Endothelial cell of umbilical vein (primary cell): ENCODE data around the gene EPB41L4B. TPM values are rescaled to one million over a fixed set of nuclear protein-coding genes. Genes with fewer than 3 reads are reported as not detected.

Source experiments
- BruUV-seq: library from RNA; stranded (reverse); fragments of 400-500 nt; replicated peaks from 2 replicates; lab custom pipeline; 2021; lab: Mats Ljungman, UMichigan
- CTCF ChIA-PET: fragments of 300-600, 350-600 bp; sonication (Branson Sonifier 250); formaldehyde crosslinking; loops from one replicate; lab custom pipeline; 2021; ENCODE audit warnings: antibody characterized with exemption, inconsistent platforms; lab: Charles Lee
- POLR2A ChIA-PET: fragments of 300-600, 350-600 bp; sonication (Branson Sonifier 250); formaldehyde crosslinking; loops from one replicate; lab custom pipeline; 2021; ENCODE audit warnings: antibody characterized with exemption, inconsistent platforms; lab: Charles Lee
- DNase-seq: peaks from one replicate; pipeline ENCODE4 v3.0.0-alpha.2; 2011; ENCODE audit warnings: low read depth, low spot score
- FAIRE-seq: peaks from 2 replicates; lab custom pipeline; 2011; peaks lifted over from hg19 to GRCh38; lab: Jason Lieb, UNC
- H2AFZ ChIP-seq: 2 replicates; pipeline ENCODE4 v1.6.0; 2012; ENCODE audit warnings: low read depth, low read length, control low read depth, inconsistent platforms
- H3K27ac ChIP-seq: 2 replicates; pipeline ENCODE4 v1.5.1; 2011; ENCODE audit warnings: low read depth, mild to moderate bottlenecking, control low read depth, low read length, moderate library complexity; ENCODE audit not compliant: insufficient read depth
- H3K27me3 ChIP-seq, 2 experiments: 2 replicates each; pipeline versions ENCODE4 v1.6.0 to v1.6.1; 2011; ENCODE audit warnings: low read length in 2 of 2, mixed read lengths in 1 of 2; ENCODE audit not compliant: control insufficient read depth in 2 of 2, insufficient read depth in 2 of 2
- H3K36me3 ChIP-seq, 2 experiments: 2 replicates in 1 of 2; 3 replicates in 1 of 2; pipeline ENCODE4 v1.5.1; 2011; ENCODE audit warnings: low read length in 2 of 2, mild to moderate bottlenecking in 1 of 2, moderate library complexity in 1 of 2; ENCODE audit not compliant: control insufficient read depth in 2 of 2, insufficient read depth in 2 of 2; ENCODE audit errors: extremely low read depth in 1 of 2
- H3K4me1 ChIP-seq: 3 replicates; pipeline ENCODE4 v1.5.1; 2011; ENCODE audit warnings: mild to moderate bottlenecking, low read length; ENCODE audit not compliant: control insufficient read depth, insufficient read depth; ENCODE audit errors: extremely low read depth
- H3K4me2 ChIP-seq: 2 replicates; pipeline ENCODE4 v1.6.1; 2011; ENCODE audit warnings: low read length, control low read depth, mixed read lengths; ENCODE audit not compliant: insufficient read depth
- H3K4me3 ChIP-seq, 3 experiments: fragments of 200-600 bp in 1 of 3; sonication (generic), shearing (Covaris generic) in 1 of 3; replicated peaks in 1 of 3; 2 replicates each; pipeline ENCODE4 v1.5.1; 2011 to 2016; ENCODE audit warnings: control low read depth in 3 of 3, low read length in 3 of 3, mild to moderate bottlenecking in 2 of 3, inconsistent platforms in 1 of 3, low read depth in 1 of 3, moderate library complexity in 1 of 3; ENCODE audit not compliant: insufficient read depth in 1 of 3
- H3K79me2 ChIP-seq: 2 replicates; pipeline ENCODE4 v1.6.0; 2012; ENCODE audit warnings: low read length, inconsistent platforms; ENCODE audit not compliant: control insufficient read depth, insufficient read depth
- H3K9ac ChIP-seq: replicated peaks from 2 replicates; pipeline ENCODE3; 2011; ENCODE audit warnings: low read length, control low read depth; ENCODE audit not compliant: insufficient read depth; ENCODE audit errors: extremely low read depth
- H3K9me1 ChIP-seq: replicated peaks from 3 replicates; pipeline ENCODE4 v1.6.0; 2011; ENCODE audit warnings: mild to moderate bottlenecking, low read length; ENCODE audit not compliant: control insufficient read depth, insufficient read depth; ENCODE audit errors: extremely low read depth
- H3K9me3 ChIP-seq: replicated peaks from 2 replicates; pipeline ENCODE4 v1.5.1; 2012; ENCODE audit warnings: low read length, inconsistent platforms; ENCODE audit not compliant: control insufficient read depth, insufficient read depth
- H4K20me1 ChIP-seq: replicated peaks from 2 replicates; pipeline ENCODE3; 2011; ENCODE audit warnings: mild to moderate bottlenecking, low read length; ENCODE audit not compliant: control insufficient read depth, insufficient read depth; ENCODE audit errors: extremely low read depth
- EZH2 ChIP-seq: IDR thresholded peaks from 2 replicates; pipeline ENCODE4 v1.6.1; 2012; ENCODE audit warnings: borderline replicate concordance, low read depth, mild to moderate bottlenecking, moderate library complexity, low read length, inconsistent platforms; ENCODE audit not compliant: severe bottlenecking
- FOS ChIP-seq: IDR thresholded peaks from 2 replicates; pipeline ENCODE4 v1.6.1; 2011; ENCODE audit warnings: mild to moderate bottlenecking, low read length, moderate library complexity, borderline replicate concordance; ENCODE audit not compliant: insufficient read depth
- GATA2 ChIP-seq: IDR thresholded peaks from 2 replicates; pipeline ENCODE4 v1.7.0; 2011; ENCODE audit warnings: low read depth, mild to moderate bottlenecking, moderate library complexity, mixed read lengths, low read length; ENCODE audit not compliant: insufficient read length, insufficient read depth
- JUN ChIP-seq: IDR thresholded peaks from 2 replicates; pipeline ENCODE4 v1.6.1; 2011; ENCODE audit warnings: borderline replicate concordance, low read depth; ENCODE audit not compliant: insufficient read length, insufficient read depth
- MYC ChIP-seq: IDR thresholded peaks from one replicate; pipeline ENCODE4 v1.6.1; 2011; ENCODE audit warnings: mild to moderate bottlenecking, low read depth, low read length
- POLR2A ChIP-seq: IDR thresholded peaks from 2 replicates; pipeline ENCODE4 v1.6.1; 2012; ENCODE audit warnings: low read depth, mild to moderate bottlenecking, control low read depth, low read length
- POLR2AphosphoS5 ChIP-seq: IDR thresholded peaks from 2 replicates; pipeline ENCODE4 v1.6.1; 2012; ENCODE audit warnings: low read depth, mild to moderate bottlenecking, control low read depth, low read length, moderate library complexity; ENCODE audit not compliant: insufficient read depth
- dilution Hi-C: fragments of 300-500 bp; cut with MboI; formaldehyde crosslinking; loops from one replicate; pipeline ENCODE4 v1.15.0; 2019; ENCODE audit warnings: low sequenced_read_pairs; ENCODE audit not compliant: extremely low pct_ligation_motif_present
- intact Hi-C: fragments of 100-400 bp; cut with micrococcal nuclease; formaldehyde crosslinking; loops from one replicate; pipeline ENCODE4 v1.10.0; 2022
- polyA plus RNA-seq, 4 experiments: library from polyadenylated mRNA; depleted of rRNA in 3 of 4; stranded (reverse) in 3 of 4; unstranded in 1 of 4; fragments of >200 nt; gene quantifications; 2 replicates each; pipeline versions ENCODE4 v1.2.1 to v1.2.3, GENCODE V29; 2011 to 2012; ENCODE audit warnings: missing spikeins in 1 of 4
- total RNA-seq: library from RNA; stranded (reverse); gene quantifications from 2 replicates; pipeline ENCODE4 v1.2.3, GENCODE V29; 2021
- TF ChIP-seq, protein P1 (sequence below), 2 donors: IDR thresholded peaks; 1 replicate in 1 of 2; 2 replicates in 1 of 2; pipeline ENCODE4 v1.5.1; 2011; ENCODE audit warnings: low read length in 2 of 2, mild to moderate bottlenecking in 2 of 2, moderate library complexity in 2 of 2, control low read depth in 1 of 2, inconsistent platforms in 1 of 2, low read depth in 1 of 2; ENCODE audit not compliant: insufficient read depth in 1 of 2; ENCODE audit errors: extremely low read depth in 1 of 2
- TF ChIP-seq, protein P2 (sequence below): IDR thresholded peaks from 2 replicates; pipeline ENCODE4 v1.6.1; 2011; ENCODE audit not compliant: insufficient read depth, insufficient read length

EPB41L4B gene
- total and polyA plus RNA-seq, 2 donors (not counting 3 experiments of a cell fraction or from before 2014, with no cell fraction given), result 0.10 to 0.15 TPM

DNA sequence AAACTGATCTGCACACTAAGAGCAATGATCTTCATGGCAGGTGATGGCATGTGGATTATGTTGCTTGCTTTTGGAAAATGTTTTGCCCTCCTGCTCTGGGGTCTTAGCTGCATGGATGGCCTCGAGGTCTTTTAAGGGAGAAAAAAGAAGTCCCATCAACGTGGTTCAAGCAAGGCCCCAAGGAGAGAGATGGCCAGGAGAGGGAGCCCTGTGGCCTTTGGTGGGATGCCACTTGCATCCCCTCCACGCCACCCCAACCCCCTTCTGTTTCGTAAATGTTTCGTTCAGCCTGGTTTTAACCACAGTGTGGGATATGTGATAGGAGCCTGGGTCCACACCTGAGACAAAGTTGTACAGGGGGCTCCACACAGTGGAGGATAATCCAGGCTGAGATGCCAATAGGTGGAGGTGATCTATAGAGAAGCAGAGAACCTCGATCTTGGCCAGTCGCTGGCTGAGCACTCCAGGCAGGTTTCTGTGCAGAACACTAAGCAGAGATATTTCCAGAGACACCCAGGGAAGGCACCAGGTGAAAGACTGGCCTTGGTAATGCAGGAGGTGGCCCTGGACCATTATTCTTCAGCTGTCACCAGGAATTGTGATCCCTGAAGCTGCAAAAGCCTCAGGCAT lies 128.0 kb downstream of the EPB41L4B start:
- TF ChIP-seq, protein P1, sequence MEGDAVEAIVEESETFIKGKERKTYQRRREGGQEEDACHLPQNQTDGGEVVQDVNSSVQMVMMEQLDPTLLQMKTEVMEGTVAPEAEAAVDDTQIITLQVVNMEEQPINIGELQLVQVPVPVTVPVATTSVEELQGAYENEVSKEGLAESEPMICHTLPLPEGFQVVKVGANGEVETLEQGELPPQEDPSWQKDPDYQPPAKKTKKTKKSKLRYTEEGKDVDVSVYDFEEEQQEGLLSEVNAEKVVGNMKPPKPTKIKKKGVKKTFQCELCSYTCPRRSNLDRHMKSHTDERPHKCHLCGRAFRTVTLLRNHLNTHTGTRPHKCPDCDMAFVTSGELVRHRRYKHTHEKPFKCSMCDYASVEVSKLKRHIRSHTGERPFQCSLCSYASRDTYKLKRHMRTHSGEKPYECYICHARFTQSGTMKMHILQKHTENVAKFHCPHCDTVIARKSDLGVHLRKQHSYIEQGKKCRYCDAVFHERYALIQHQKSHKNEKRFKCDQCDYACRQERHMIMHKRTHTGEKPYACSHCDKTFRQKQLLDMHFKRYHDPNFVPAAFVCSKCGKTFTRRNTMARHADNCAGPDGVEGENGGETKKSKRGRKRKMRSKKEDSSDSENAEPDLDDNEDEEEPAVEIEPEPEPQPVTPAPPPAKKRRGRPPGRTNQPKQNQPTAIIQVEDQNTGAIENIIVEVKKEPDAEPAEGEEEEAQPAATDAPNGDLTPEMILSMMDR (IDR thresholded peaks at IDR 0.05; ENCODE audit: extremely low read depth in 1 of 2, insufficient read depth in 1 of 2, low read depth in 1 of 2, low read length in 2 of 2), result peak in 1 of 2 donors; percentile 35
- no peak for TF ChIP-seq POLR2AphosphoS5
- no peak for TF ChIP-seq FOS
- no peaks in the 10 kb centered on the region for H3K27me3 ChIP-seq
- no peak for DNase-seq
- no peak overlapping the region for H3K27ac ChIP-seq
- POLR2A ChIA-PET, result no interaction called here
- no peaks in the 10 kb centered on the region for H3K9me1 ChIP-seq
- no peak overlapping the region for H3K9ac ChIP-seq
- H3K79me2 ChIP-seq, result no peaks in the 10 kb centered on the region
- no peak for FAIRE-seq
- no peak overlapping the region for H3K4me2 ChIP-seq
- H3K36me3 ChIP-seq, result no peaks in the 10 kb centered on the region
- no peak overlapping the region for H2AFZ ChIP-seq
- intact Hi-C loops, result loop anchor here (1.0 kb wide), 1 partner anchor 208 kb away; no protein-coding TSS in a partner anchor
- no peaks in the 10 kb centered on the region for H3K9me3 ChIP-seq
- H4K20me1 ChIP-seq, result no peaks in the 10 kb centered on the region
- H3K4me1 ChIP-seq, result no peaks in the 10 kb centered on the region
- dilution Hi-C loops, result no loop called here
- no TSS peak for BruUV-seq
- H3K4me3 ChIP-seq, result no peak overlapping the region
- CTCF ChIA-PET, result interaction anchor here (0.8 to 3.1 kb wide), 2 partner anchors 10 to 113 kb away, joined by 4 to 18 read pairs; no protein-coding TSS in a partner anchor

DNA sequence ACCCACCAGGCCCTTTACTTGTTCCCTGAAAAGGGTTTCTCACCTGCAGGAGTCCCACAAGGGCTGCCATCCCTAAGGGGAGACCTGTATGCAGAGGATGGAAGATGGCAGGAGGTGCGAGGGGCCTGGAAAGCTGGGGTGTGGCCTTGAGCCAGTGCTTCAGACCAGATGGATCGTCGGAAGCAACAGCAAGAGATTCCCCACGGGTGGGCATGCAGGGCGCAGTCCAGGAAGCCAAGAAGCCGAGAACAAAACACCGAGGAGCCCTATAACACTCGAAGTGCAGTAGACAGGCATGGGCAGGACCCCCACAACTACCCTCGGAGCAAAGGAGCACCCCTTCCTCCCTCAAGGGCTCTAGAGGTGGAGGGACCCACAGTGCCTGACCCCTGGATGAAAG lies 129.1 kb downstream of the EPB41L4B start:
- Histone ChIP-seq H3K27ac (no peak overlapping the region), H3K36me3 (no peaks in the 10 kb centered on the region), H3K4me2 (no peak overlapping the region), H3K9me3 (no peaks in the 10 kb centered on the region), H3K4me3 (no peak overlapping the region), H3K9me1 (no peaks in the 10 kb centered on the region), H3K27me3 (no peaks in the 10 kb centered on the region), H3K79me2 (no peaks in the 10 kb centered on the region), H4K20me1 (no peaks in the 10 kb centered on the region), H3K4me1 (no peaks in the 10 kb centered on the region), H2AFZ (no peak overlapping the region), H3K9ac (no peak overlapping the region)
- TF ChIP-seq GATA2, result no peak
- TF ChIP-seq POLR2AphosphoS5, result no peak
- no peak for TF ChIP-seq POLR2A
- TF ChIP-seq FOS, result no peak
- no peak for TF ChIP-seq MYC
- no peak for TF ChIP-seq EZH2
- no peak for TF ChIP-seq JUN
- TF ChIP-seq, protein P2, sequence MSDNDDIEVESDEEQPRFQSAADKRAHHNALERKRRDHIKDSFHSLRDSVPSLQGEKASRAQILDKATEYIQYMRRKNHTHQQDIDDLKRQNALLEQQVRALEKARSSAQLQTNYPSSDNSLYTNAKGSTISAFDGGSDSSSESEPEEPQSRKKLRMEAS, result no peak
- TF ChIP-seq, protein P1 (IDR thresholded peaks at IDR 0.05; ENCODE audit: extremely low read depth in 1 of 2, insufficient read depth in 1 of 2, low read depth in 1 of 2, low read length in 2 of 2), result no peak
- intact Hi-C loops, result loop anchor here (1.0 kb wide), 1 partner anchor 210 kb away; no protein-coding TSS in a partner anchor
- FAIRE-seq, result no peak
- dilution Hi-C loops, result no loop called here
- ChIA-PET POLR2A (no interaction called here), CTCF (interaction anchor here (3.1 kb wide), 1 partner anchor 9 kb away, joined by 18 read pairs; no protein-coding TSS in a partner anchor)
- no TSS peak for BruUV-seq
- DNase-seq, result no peak
